Dedifferentiated amniotic fluid mesenchymal stem cell (primary cell): Measurements from ENCODE around the gene RBL1.

Experiments
- DNase-seq: peaks from one replicate; pipeline ENCODE4 v3.0.0-alpha.2; 2016; ENCODE audit errors: extremely low spot score

RBL1 gene

GRCh38 chr20:36951198-36951978, 144.4 kb downstream of the RBL1 start, which contains the start of gene SAMHD1:
SAMHD1 (minus strand) TSS chr20:36951708; CDS start chr20:36951643, 65 bp downstream.
- DNase-seq = peak; percentile 97

GRCh38 chr20:36950414-36951197, 145.2 kb downstream of the RBL1 start:
- no peak for DNase-seq
